Effector memory CD8-positive, alpha-beta T cell (primary cell): ENCODE results near the gene MYRF.
A peak's percentile ranks its signal among the peaks of the same experiment; 100 is the strongest.

Source experiments
- ATAC-seq: fragments of 150-1000 bp; cut with Tn5 transposase; replicated peaks from 2 replicates; pipeline ENCODE4 v1.10.0; 2021; ENCODE audit warnings: mild to moderate bottlenecking, moderate library complexity
- DNase-seq, 3 experiments: peaks; one replicate each; pipeline ENCODE4 v3.0.0; 2021
- H3K27ac Mint-ChIP-seq, 2 donors: one replicate each; pipeline ENCODE4 v1.8.0; 2022; ENCODE audit warnings: mild to moderate bottlenecking in 2 of 2, mixed read lengths in 2 of 2, moderate library complexity in 2 of 2
- H3K27me3 Mint-ChIP-seq, 2 donors: one replicate each; pipeline ENCODE4 v1.8.0; 2022; ENCODE audit warnings: mixed read lengths in 2 of 2
- H3K36me3 Mint-ChIP-seq: one replicate; pipeline ENCODE4 v1.8.0; 2022; ENCODE audit warnings: mild to moderate bottlenecking, moderate library complexity, mixed read lengths; ENCODE audit not compliant: insufficient read depth
- H3K4me1 Mint-ChIP-seq, 2 donors: one replicate each; pipeline ENCODE4 v1.8.0; 2022; ENCODE audit warnings: low read depth in 2 of 2, mixed read lengths in 2 of 2
- H3K4me3 Mint-ChIP-seq, 2 donors: one replicate each; pipeline ENCODE4 v1.8.0; 2022; ENCODE audit warnings: mild to moderate bottlenecking in 2 of 2, mixed read lengths in 2 of 2, moderate library complexity in 2 of 2
- H3K9me3 Mint-ChIP-seq, 2 donors: one replicate each; pipeline ENCODE4 v1.8.0; 2022; ENCODE audit warnings: mixed read lengths in 2 of 2

The MYRF gene

GRCh38 chr11:61749591-61750217 lies 2.7 kb upstream of the MYRF start:
- ATAC-seq (no peak), DNase-seq (no peak)
- H3K4me3 Mint-ChIP-seq = no peak overlapping the region
- H3K4me1 Mint-ChIP-seq = peaks cover 13 to 17% of the 10 kb centered on the region in 2 donors
- H3K27me3 Mint-ChIP-seq = peaks cover 28 to 42% of the 10 kb centered on the region in 2 donors
- no peak overlapping the region for H3K27ac Mint-ChIP-seq
- no peaks in the 10 kb centered on the region for H3K36me3 Mint-ChIP-seq
- no peaks in the 10 kb centered on the region for H3K9me3 Mint-ChIP-seq

GRCh38 chr11:61750631-61751273 lies 1.7 kb upstream of the MYRF start:
- Mint-ChIP-seq H3K36me3 (no peaks in the 10 kb centered on the region), H3K9me3 (no peaks in the 10 kb centered on the region), H3K4me3 (peak overlapping the region; percentile 0 to 21), H3K27ac (no peak overlapping the region), H3K4me1 (peaks cover 14 to 19% of the 10 kb centered on the region in 2 donors), H3K27me3 (peaks cover 28 to 42% of the 10 kb centered on the region in 2 donors)
- DNase-seq (no peak), ATAC-seq (no peak)

GRCh38 chr11:61751384-61751783 lies 1.1 kb upstream of the MYRF start:
- H3K9me3 Mint-ChIP-seq = no peaks in the 10 kb centered on the region
- peaks cover 17 to 25% of the 10 kb centered on the region in 2 donors for H3K4me1 Mint-ChIP-seq
- peak overlapping the region; percentile 0 to 21 for H3K4me3 Mint-ChIP-seq
- no peak for ATAC-seq
- DNase-seq = no peak
- H3K27ac Mint-ChIP-seq = no peak overlapping the region
- peaks cover 28 to 42% of the 10 kb centered on the region in 2 donors for H3K27me3 Mint-ChIP-seq
- H3K36me3 Mint-ChIP-seq = no peaks in the 10 kb centered on the region

GRCh38 chr11:61752925-61753521 lies 587 bp downstream of the MYRF start:
- peak overlapping the region in 1 of 2 donors; percentile 61 for H3K27ac Mint-ChIP-seq
- DNase-seq = peak in 1 of 3 experiments; percentile 8
- no peak for ATAC-seq
- H3K36me3 Mint-ChIP-seq = no peaks in the 10 kb centered on the region
- H3K27me3 Mint-ChIP-seq = peaks cover 28 to 42% of the 10 kb centered on the region in 2 donors
- peaks cover 21 to 32% of the 10 kb centered on the region in 2 donors for H3K4me1 Mint-ChIP-seq
- H3K9me3 Mint-ChIP-seq = no peaks in the 10 kb centered on the region
- H3K4me3 Mint-ChIP-seq = peak overlapping the region; percentile 78

- H3K9me3 Mint-ChIP-seq = no peaks in the 10 kb centered on the region
- peak overlapping the region; percentile 78 for H3K4me3 Mint-ChIP-seq
- H3K36me3 Mint-ChIP-seq = no peaks in the 10 kb centered on the region
- peaks cover 28 to 40% of the 10 kb centered on the region in 2 donors for H3K27me3 Mint-ChIP-seq
- peaks cover 21 to 33% of the 10 kb centered on the region in 2 donors for H3K4me1 Mint-ChIP-seq
- H3K27ac Mint-ChIP-seq = peak overlapping the region in 1 of 2 donors; percentile 61
- ATAC-seq = no peak
- DNase-seq = no peak
Measured at GRCh38 chr11:61753672-61754071, 1.2 kb downstream of the MYRF start.

- H3K27me3 Mint-ChIP-seq = peaks cover 22 to 30% of the 10 kb centered on the region in 2 donors
- H3K27ac Mint-ChIP-seq = peak overlapping the region in 1 of 2 donors; percentile 61
- H3K4me3 Mint-ChIP-seq = peak overlapping the region; percentile 4 to 78
Measured at GRCh38 chr11:61754534-61755482, 2.4 kb downstream of the MYRF start.

GRCh38 chr11:61756147-61756451 lies 3.7 kb downstream of the MYRF start:
- Mint-ChIP-seq H3K36me3 (no peaks in the 10 kb centered on the region), H3K4me3 (peak overlapping the region; percentile 43 to 54), H3K27ac (peak overlapping the region; percentile 62 to 82), H3K27me3 (peaks cover 16 to 22% of the 10 kb centered on the region in 2 donors), H3K4me1 (peaks cover 21 to 33% of the 10 kb centered on the region in 2 donors), H3K9me3 (no peaks in the 10 kb centered on the region)
- ATAC-seq = no peak
- DNase-seq = no peak

More at GRCh38 chr11:61754534-61755482, 2.4 kb downstream of the MYRF start:
- DNase-seq = no peak
- Mint-ChIP-seq H3K36me3 (no peaks in the 10 kb centered on the region), H3K9me3 (no peaks in the 10 kb centered on the region), H3K4me1 (peaks cover 21 to 36% of the 10 kb centered on the region in 2 donors)
- ATAC-seq = no peak

- ATAC-seq = peak; percentile 37
- Mint-ChIP-seq H3K27ac (peak overlapping the region; percentile 62 to 82), H3K4me3 (peak overlapping the region; percentile 43 to 54), H3K36me3 (no peaks in the 10 kb centered on the region), H3K27me3 (peaks cover 15 to 20% of the 10 kb centered on the region in 2 donors), H3K9me3 (no peaks in the 10 kb centered on the region), H3K4me1 (peaks cover 21 to 33% of the 10 kb centered on the region in 2 donors)
- DNase-seq = no peak
Measured at GRCh38 chr11:61756452-61757212, 4.2 kb downstream of the MYRF start.

- DNase-seq (no peak), ATAC-seq (no peak)
- peak overlapping the region; percentile 62 to 65 for H3K27ac Mint-ChIP-seq
- H3K36me3 Mint-ChIP-seq = no peaks in the 10 kb centered on the region
- H3K4me3 Mint-ChIP-seq = peak overlapping the region in 1 of 2 donors; percentile 54
- H3K9me3 Mint-ChIP-seq = no peaks in the 10 kb centered on the region
- H3K4me1 Mint-ChIP-seq = peaks cover 21 to 33% of the 10 kb centered on the region in 2 donors
- peaks cover 21 to 27% of the 10 kb centered on the region in 2 donors for H3K27me3 Mint-ChIP-seq
Measured at GRCh38 chr11:61757213-61757862, 4.9 kb downstream of the MYRF start.

- Mint-ChIP-seq H3K27me3 (peaks cover 8 to 11% of the 10 kb centered on the region in 2 donors), H3K27ac (no peak overlapping the region), H3K4me3 (no peak overlapping the region), H3K36me3 (peaks cover 4% of the 10 kb centered on the region), H3K9me3 (no peaks in the 10 kb centered on the region), H3K4me1 (peaks cover 6 to 15% of the 10 kb centered on the region in 2 donors)
- ATAC-seq = no peak
- no peak for DNase-seq
Measured at GRCh38 chr11:61760946-61761345, 8.5 kb downstream of the MYRF start.

GRCh38 chr11:61761440-61762222 lies 9.2 kb downstream of the MYRF start:
- no peaks in the 10 kb centered on the region for H3K9me3 Mint-ChIP-seq
- DNase-seq (no peak), ATAC-seq (no peak)
- H3K27me3 Mint-ChIP-seq = peaks cover 8 to 11% of the 10 kb centered on the region in 2 donors
- H3K4me1 Mint-ChIP-seq = peaks cover under 1 to 8% of the 10 kb centered on the region in 2 donors
- H3K4me3 Mint-ChIP-seq = no peak overlapping the region
- H3K36me3 Mint-ChIP-seq = peaks cover 4% of the 10 kb centered on the region
- H3K27ac Mint-ChIP-seq = peak overlapping the region in 1 of 2 donors; percentile 35
